K562 (cell line): Measurements from ENCODE around the gene KIAA2012. TPM values are rescaled to one million over a fixed set of nuclear protein-coding genes. Genes with fewer than 3 reads are reported as not detected.

Experiments used
- ATAC-seq: fragments of 200-7000 bp; cut with Tn5 transposase; 3 replicates; pipeline ENCODE4 v1.9.1; 2020; ENCODE audit warnings: moderate library complexity
- BruUV-seq: library from RNA; stranded (reverse); fragments of 400-500 nt; replicated peaks from 2 replicates; lab custom pipeline; 2021; lab: Mats Ljungman, UMichigan
- CTCF ChIA-PET: fragments of 300-600 bp; formaldehyde crosslinking; extraction: SDS; loops from one replicate; lab custom pipeline; 2021; ENCODE audit warnings: low intra/inter-chr PET ratio; lab: Yijun Ruan, JAX
- POLR2A ChIA-PET: fragments of 300-600, 350-650 bp; sonication (Branson Sonifier 250); formaldehyde crosslinking; extraction: SDS; loops from one replicate; lab custom pipeline; 2021; ENCODE audit warnings: antibody characterized with exemption, inconsistent platforms; lab: Yijun Ruan, JAX
- DNase-seq, 4 experiments: peaks; one replicate each; pipeline versions ENCODE4 v3.0.0 to v3.0.0-alpha.2; 2011 to 2018; ENCODE audit warnings: low spot score in 3 of 4, mixed read lengths in 3 of 4; ENCODE audit errors: extremely low read depth in 1 of 4
- FAIRE-seq: peaks from 2 replicates; lab custom pipeline; 2011; peaks lifted over from hg19 to GRCh38; lab: Jason Lieb, UNC
- H2AFZ ChIP-seq: 2 replicates; pipeline ENCODE4 v1.6.0; 2011; ENCODE audit warnings: low read depth, low read length, control low read depth, inconsistent platforms
- H3K27ac ChIP-seq: fragments of 200-600 bp; 3 replicates; pipeline ENCODE4 v1.8.0; 2011; ENCODE audit warnings: low read depth, mild to moderate bottlenecking, control low read depth, inconsistent platforms, low read length, moderate library complexity, mixed read lengths; ENCODE audit errors: extremely low read depth
- H3K27me3 ChIP-seq, 2 experiments: fragments of 300-600 bp in 1 of 2; 2 replicates in 1 of 2; 3 replicates in 1 of 2; pipeline versions ENCODE4 v1.6.0 to v1.8.0; 2011; ENCODE audit warnings: inconsistent platforms in 2 of 2, low read length in 2 of 2, mild to moderate bottlenecking in 1 of 2, mixed read lengths in 1 of 2, moderate library complexity in 1 of 2; ENCODE audit not compliant: control insufficient read depth in 2 of 2, insufficient read depth in 2 of 2
- H3K36me3 ChIP-seq: fragments of 300-600 bp; 3 replicates; pipeline ENCODE4 v1.8.0; 2011; ENCODE audit warnings: mild to moderate bottlenecking, low read length, inconsistent platforms; ENCODE audit not compliant: control insufficient read depth, insufficient read depth
- H3K4me1 ChIP-seq, 2 experiments: fragments of 200-600 bp in 1 of 2; replicated peaks in 1 of 2; 2 replicates in 1 of 2; 3 replicates in 1 of 2; pipeline versions ENCODE4 v1.5.1 to v1.8.0; 2011; ENCODE audit warnings: inconsistent platforms in 2 of 2, low read length in 2 of 2, mild to moderate bottlenecking in 1 of 2, mixed read lengths in 1 of 2, moderate library complexity in 1 of 2; ENCODE audit not compliant: control insufficient read depth in 2 of 2, insufficient read depth in 2 of 2
- H3K4me2 ChIP-seq: 2 replicates; pipeline ENCODE4 v1.6.1; 2011; ENCODE audit warnings: low read length, control low read depth, inconsistent platforms, mixed read lengths; ENCODE audit not compliant: insufficient read depth
- H3K4me3 ChIP-seq: fragments of 200-600 bp; sonication (generic), shearing (Covaris generic); 2 replicates; pipeline ENCODE4 v1.5.1; 2016; ENCODE audit warnings: control low read depth, inconsistent platforms
- H3K79me2 ChIP-seq: fragments of 200-600 bp; 3 replicates; pipeline ENCODE4 v1.8.0; 2011; ENCODE audit warnings: low read length, inconsistent platforms; ENCODE audit not compliant: control insufficient read depth, insufficient read depth
- H3K9ac ChIP-seq, 2 experiments: 2 replicates each; pipeline versions ENCODE4 v1.6.0 to v1.6.1; 2011; ENCODE audit warnings: low read depth in 2 of 2, low read length in 2 of 2, control low read depth in 1 of 2, inconsistent platforms in 1 of 2, mild to moderate bottlenecking in 1 of 2, mixed read lengths in 1 of 2; ENCODE audit not compliant: insufficient read depth in 1 of 2
- H3K9me1 ChIP-seq: one replicate; pipeline ENCODE4 v1.6.0; 2011; ENCODE audit warnings: inconsistent platforms, mild to moderate bottlenecking, low read length, moderate library complexity; ENCODE audit not compliant: control insufficient read depth, insufficient read depth
- H3K9me3 ChIP-seq: replicated peaks from 2 replicates; pipeline ENCODE4 v1.5.1; 2011; ENCODE audit warnings: low read depth, low read length, inconsistent platforms; ENCODE audit not compliant: control insufficient read depth, insufficient read depth
- H4K20me1 ChIP-seq: replicated peaks from 2 replicates; pipeline ENCODE4 v1.6.1; 2011; ENCODE audit warnings: low read length, inconsistent platforms, mixed read lengths; ENCODE audit not compliant: control insufficient read depth, insufficient read depth
- ARID1B ChIP-seq: fragments of 450-650 bp; IDR thresholded peaks from 2 replicates; pipeline ENCODE4 v1.6.1; 2016; ENCODE audit warnings: antibody characterized with exemption, mild to moderate bottlenecking, inconsistent platforms
- BACH1 ChIP-seq: fragments of 200-800 bp; sonication (Bioruptor generic); IDR thresholded peaks from 2 replicates; pipeline ENCODE4 v1.6.1; 2016; ENCODE audit warnings: missing genetic modification characterization, missing compliant biosample characterization
- BDP1 ChIP-seq: IDR thresholded peaks from 3 replicates; pipeline ENCODE4 v1.6.1; 2011; ENCODE audit not compliant: insufficient read length, insufficient read depth
- BMI1 ChIP-seq: fragments of 150-350 bp; IDR thresholded peaks from 2 replicates; pipeline ENCODE4 v1.6.1; 2014; ENCODE audit warnings: low read length
- CBX1 ChIP-seq: sonication (generic); IDR thresholded peaks from 2 replicates; pipeline ENCODE4 v1.6.1; 2016; ENCODE audit warnings: antibody characterized with exemption, low read depth, mild to moderate bottlenecking
- DLX4 ChIP-seq: fragments of 250-450 bp; sonication (Bioruptor Pico); IDR thresholded peaks from 2 replicates; pipeline ENCODE4 v1.6.1; 2021; ENCODE audit warnings: mild to moderate bottlenecking
- ELF1 ChIP-seq: fragments of 200-800 bp; sonication (Bioruptor generic); IDR thresholded peaks from 2 replicates; pipeline ENCODE4 v1.6.1; 2016; ENCODE audit warnings: missing genetic modification characterization, missing compliant biosample characterization
- KLF16 ChIP-seq: IDR thresholded peaks from 2 replicates; pipeline ENCODE4 v1.6.1; 2016; ENCODE audit warnings: antibody characterized with exemption
- NFYB ChIP-seq: IDR thresholded peaks from 2 replicates; pipeline ENCODE4 v1.6.1; 2011; ENCODE audit warnings: mild to moderate bottlenecking, moderate library complexity; ENCODE audit not compliant: insufficient read length; ENCODE audit errors: extremely low read depth
- TCF3 ChIP-seq: sonication (generic); formaldehyde crosslinking; IDR thresholded peaks from 2 replicates; pipeline ENCODE4 v1.4.0; 2020; ENCODE audit warnings: mild to moderate bottlenecking, missing genetic modification reagents
- TFAP4 ChIP-seq: sonication (generic); formaldehyde crosslinking; IDR thresholded peaks from 2 replicates; pipeline ENCODE4 v1.8.0; 2022; ENCODE audit warnings: missing genetic modification reagents, mild to moderate bottlenecking, moderate library complexity, borderline replicate concordance
- XRCC5 ChIP-seq: fragments of 200-400 bp; formaldehyde crosslinking; IDR thresholded peaks from 2 replicates; pipeline ENCODE4 v1.6.1; 2017; ENCODE audit warnings: low read depth, mild to moderate bottlenecking, low read length
- ZNF274 ChIP-seq: IDR thresholded peaks from 2 replicates; pipeline ENCODE4 v1.6.1; 2011; ENCODE audit warnings: low read depth, mild to moderate bottlenecking, low read length, moderate library complexity, borderline replicate concordance
- ZNF384 ChIP-seq: IDR thresholded peaks from 2 replicates; pipeline ENCODE4 v1.6.1; 2012; ENCODE audit warnings: low read depth, low read length, improper control_type of control experiment
- ZNF431 ChIP-seq: sonication (generic); formaldehyde crosslinking; IDR thresholded peaks from 2 replicates; pipeline ENCODE4 v1.8.0; 2022; ENCODE audit warnings: mild to moderate bottlenecking, missing genetic modification reagents
- WGBS: fragments of 100-300 bp; shearing (Covaris generic); methylation state at CpG from one replicate; pipeline ENCODE4 v1.1.6; 2016; ENCODE audit warnings: low coverage, mixed read lengths; ENCODE audit not compliant: insufficient coverage; ENCODE audit errors: missing lambda C conversion rate; 5-methylcytosine and 5-hydroxymethylcytosine counted together
- in situ Hi-C: fragments of 300-500 bp; cut with MboI; formaldehyde crosslinking; loops from 4 replicates; pipeline ENCODE4 v1.15.0; 2018; ENCODE audit warnings: inconsistent platforms, mixed read lengths
- intact Hi-C: fragments of 100-400 bp; cut with micrococcal nuclease; formaldehyde crosslinking; loops from 2 replicates; pipeline ENCODE4 v1.14.2; 2022
- polyA plus RNA-seq, 8 experiments: library from polyadenylated mRNA; depleted of rRNA in 4 of 8; stranded (reverse) in 5 of 8; unstranded in 3 of 8; fragments of >200 nt; fragmentation: Nextera tagmentation in 2 of 8; fragmentation: Illumina TruSeq in 1 of 8; extraction: Ambion mirVana in 2 of 8; extraction: Trizol in 1 of 8; gene quantifications; 2 replicates each; pipeline versions ENCODE4 v1.2.1 to v1.2.3, GENCODE V29; 2011 to 2014; ENCODE audit warnings: inconsistent platforms in 1 of 8, missing spikeins in 1 of 8
- total RNA-seq, 7 experiments: library from RNA; depleted of rRNA in 6 of 7; stranded (reverse); fragments of >200 nt in 6 of 7; fragmentation: Illumina TruSeq in 2 of 7; extraction: Trizol in 2 of 7; gene quantifications; 2 replicates each; pipeline versions ENCODE4 v1.2.1 to v1.2.3, GENCODE V29; 2011 to 2021; ENCODE audit warnings: low replicate concordance in 1 of 7

The KIAA2012 gene
- total and polyA plus RNA-seq, 9 of the 15 experiments (the other 6 are each of a cell fraction or from before 2014, with no cell fraction given), result not detected

- TF ChIP-seq NFYB, result no peak
- TF ChIP-seq BMI1, result no peak
- no peak for TF ChIP-seq BDP1
- Histone ChIP-seq H3K27me3 (no peaks in the 10 kb centered on the region), H3K27ac (no peak overlapping the region), H3K9me1 (no peaks in the 10 kb centered on the region), H3K9me3 (no peaks in the 10 kb centered on the region), H2AFZ (no peak overlapping the region), H3K36me3 (no peaks in the 10 kb centered on the region), H3K4me3 (no peak overlapping the region), H3K4me1 (peaks cover 0 to 8% of the 10 kb centered on the region in 2 experiments; a peak in 3 of 5 replicates), H3K9ac (no peak overlapping the region; a peak in 1 of 4 replicates), H3K79me2 (no peaks in the 10 kb centered on the region), H4K20me1 (no peaks in the 10 kb centered on the region), H3K4me2 (no peak overlapping the region)
- WGBS, result 0% methylated on average over 3 of the region's 3 CpGs
- ATAC-seq (no peak), FAIRE-seq (no peak), DNase-seq (no peak)
- CTCF ChIA-PET, result no interaction called here
- intact Hi-C loops (no loop called here), in situ Hi-C loops (no loop called here)
- POLR2A ChIA-PET, result no interaction called here
- BruUV-seq, result no TSS peak
These were observed 8.7 kb upstream of the KIAA2012 start for GRCh38 chr2:202064171-202064880.

GRCh38 chr2:202064881-202065230, 8.2 kb upstream of the KIAA2012 start:
- H3K27ac ChIP-seq, result no peak overlapping the region
- intact Hi-C loops, result no loop called here
- FAIRE-seq, result no peak
- H3K4me3 ChIP-seq, result no peak overlapping the region
- H3K9me3 ChIP-seq, result no peaks in the 10 kb centered on the region
- no peaks in the 10 kb centered on the region for H3K9me1 ChIP-seq
- in situ Hi-C loops, result no loop called here
- H2AFZ ChIP-seq, result no peak overlapping the region
- ChIA-PET CTCF (no interaction called here), POLR2A (no interaction called here)
- DNase-seq, result no peak
- no peaks in the 10 kb centered on the region for H3K79me2 ChIP-seq
- peaks cover 0 to 12% of the 10 kb centered on the region in 2 experiments; a peak in 3 of 5 replicates for H3K4me1 ChIP-seq
- H3K4me2 ChIP-seq, result no peak overlapping the region
- no peaks in the 10 kb centered on the region for H3K27me3 ChIP-seq
- no peak for ATAC-seq
- WGBS, result 0% methylated on average over 3 of the region's 3 CpGs
- no TSS peak for BruUV-seq
- no peaks in the 10 kb centered on the region for H4K20me1 ChIP-seq
- no peak overlapping the region for H3K9ac ChIP-seq
- no peaks in the 10 kb centered on the region for H3K36me3 ChIP-seq
- TF ChIP-seq TFAP4 (CRISPR knock-in tag) (no peak), BACH1 (tag) (no peak), DLX4 (no peak), XRCC5 (no peak), TCF3 (CRISPR knock-in tag) (peak; percentile 39; the same call in 1 of the 2 replicates), ZNF274 (no peak), ELF1 (tag) (no peak), ARID1B (0 out of 2 replicates have a peak, but pooled peaks have one; percentile 8), ZNF384 (no peak), KLF16 (no peak), CBX1 (no peak), ZNF431 (CRISPR knock-in tag) (no peak)
